Stimulated activated CD4-positive, alpha-beta T cell treated with anti-CD3 and anti-CD28 coated beads, Interleukin-1b, Interleukin-23, amount 100 ng/mL, for 24 hours (primary cell): Measurements from ENCODE around the gene ZHX3.

Source experiments
- DNase-seq, 4 experiments: peaks; one replicate each; pipeline ENCODE4 v3.0.0-alpha.2; 2020; ENCODE audit warnings: low read depth in 4 of 4, low spot score in 1 of 4

ZHX3 gene

GRCh38 chr20:41317546-41318270, at the start of gene ZHX3:
Gene ZHX3, minus strand, starts transcription at chr20:41317731. Its CDS starts 112,815 bp downstream, at chr20:41204916.
- peak; percentile 82 to 97 (median 94) for DNase-seq

GRCh38 chr20:41367393-41367695, 49.8 kb upstream of the ZHX3 start:
- DNase-seq, result no peak

- DNase-seq, result no peak
Measured at GRCh38 chr20:41366546-41367392, 49.2 kb upstream of the ZHX3 start, which contains the start of gene EMILIN3. Gene EMILIN3, minus strand, starts transcription at chr20:41366818. Its CDS starts 184 bp downstream, at chr20:41366634.

GRCh38 chr20:41365777-41366545, 48.4 kb upstream of the ZHX3 start:
- DNase-seq, result no peak

GRCh38 chr20:41364967-41365765, 47.6 kb upstream of the ZHX3 start:
- no peak for DNase-seq

GRCh38 chr20:41364236-41364855, 46.8 kb upstream of the ZHX3 start:
- no peak for DNase-seq

GRCh38 chr20:41363601-41364000, 46.1 kb upstream of the ZHX3 start:
- no peak for DNase-seq

- no peak for DNase-seq
Measured at GRCh38 chr20:41362748-41363140, 45.2 kb upstream of the ZHX3 start.

GRCh38 chr20:41361757-41362747, 44.5 kb upstream of the ZHX3 start:
- no peak for DNase-seq

GRCh38 chr20:41360831-41361756, 43.6 kb upstream of the ZHX3 start:
- DNase-seq, result no peak

GRCh38 chr20:41359541-41360011, 42.0 kb upstream of the ZHX3 start:
- no peak for DNase-seq

GRCh38 chr20:41358717-41359116, 41.2 kb upstream of the ZHX3 start:
- DNase-seq, result no peak

GRCh38 chr20:41358230-41358629, 40.7 kb upstream of the ZHX3 start:
- no peak for DNase-seq

- no peak for DNase-seq
Measured at GRCh38 chr20:41357424-41358163, 40.1 kb upstream of the ZHX3 start.

GRCh38 chr20:41356951-41357350, 39.4 kb upstream of the ZHX3 start:
- no peak for DNase-seq

GRCh38 chr20:41355598-41356203, 38.2 kb upstream of the ZHX3 start:
- DNase-seq, result no peak

GRCh38 chr20:41355192-41355591, 37.7 kb upstream of the ZHX3 start:
- no peak for DNase-seq
